ENCODE measurements around the gene ACOT7.

Gene ACOT7

DNA sequence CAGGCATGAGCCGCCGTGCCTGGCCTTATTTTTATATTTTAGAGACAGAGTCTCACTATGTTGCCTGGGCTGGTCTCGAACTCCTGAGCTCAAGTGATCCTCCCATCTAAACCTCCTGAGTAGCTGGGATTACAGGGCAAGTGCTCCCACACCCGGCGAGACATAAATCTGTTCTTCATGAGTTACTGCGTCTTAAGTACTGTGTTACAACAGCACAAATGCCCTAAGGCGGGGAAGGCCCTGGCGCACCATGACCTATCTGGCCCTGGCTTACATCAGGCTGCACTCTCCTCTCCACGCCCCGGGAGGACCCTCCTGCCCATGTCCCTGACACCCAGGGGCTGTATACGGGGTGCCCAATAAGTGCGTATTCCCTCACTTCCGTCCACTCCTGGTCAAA lies 136.9 kb downstream of the ACOT7 start:
- H3K9me2 ChIP-seq (replicated peaks; ENCODE audit: control insufficient read depth, low read length): no peaks in the 10 kb centered on the region
- no peak overlapping the region for H3K4me2 ChIP-seq (ENCODE audit: low read length)
- H3K9me3 ChIP-seq (ENCODE audit: control insufficient read depth, insufficient read depth, low read length): no peaks in the 10 kb centered on the region
- no peaks in the 10 kb centered on the region; the same call in 1 of the 2 replicates for H3F3A ChIP-seq (ENCODE audit: control insufficient read depth, insufficient read depth)
- no peaks in the 10 kb centered on the region for H3K79me2 ChIP-seq (ENCODE audit: control insufficient read depth, low read length)
- peaks cover 21% of the 10 kb centered on the region for H3K27me3 ChIP-seq (ENCODE audit: control insufficient read depth, low read length)
- peaks cover 3% of the 10 kb centered on the region; the same call in 1 of the 2 replicates for H4K20me1 ChIP-seq (ENCODE audit: control insufficient read depth, insufficient read depth, low read depth, low read length)
- no peak overlapping the region for H3K27ac ChIP-seq (ENCODE audit: low read depth, low read length)
- H3K4me3 ChIP-seq (ENCODE audit: low read length): no peak overlapping the region
- TF ChIP-seq, protein P1, sequence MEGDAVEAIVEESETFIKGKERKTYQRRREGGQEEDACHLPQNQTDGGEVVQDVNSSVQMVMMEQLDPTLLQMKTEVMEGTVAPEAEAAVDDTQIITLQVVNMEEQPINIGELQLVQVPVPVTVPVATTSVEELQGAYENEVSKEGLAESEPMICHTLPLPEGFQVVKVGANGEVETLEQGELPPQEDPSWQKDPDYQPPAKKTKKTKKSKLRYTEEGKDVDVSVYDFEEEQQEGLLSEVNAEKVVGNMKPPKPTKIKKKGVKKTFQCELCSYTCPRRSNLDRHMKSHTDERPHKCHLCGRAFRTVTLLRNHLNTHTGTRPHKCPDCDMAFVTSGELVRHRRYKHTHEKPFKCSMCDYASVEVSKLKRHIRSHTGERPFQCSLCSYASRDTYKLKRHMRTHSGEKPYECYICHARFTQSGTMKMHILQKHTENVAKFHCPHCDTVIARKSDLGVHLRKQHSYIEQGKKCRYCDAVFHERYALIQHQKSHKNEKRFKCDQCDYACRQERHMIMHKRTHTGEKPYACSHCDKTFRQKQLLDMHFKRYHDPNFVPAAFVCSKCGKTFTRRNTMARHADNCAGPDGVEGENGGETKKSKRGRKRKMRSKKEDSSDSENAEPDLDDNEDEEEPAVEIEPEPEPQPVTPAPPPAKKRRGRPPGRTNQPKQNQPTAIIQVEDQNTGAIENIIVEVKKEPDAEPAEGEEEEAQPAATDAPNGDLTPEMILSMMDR (IDR thresholded peaks at IDR 0.05; ENCODE audit: low read depth, low read length, poor library complexity, severe bottlenecking): no peak
- TF ChIP-seq EZH2phosphoT487 (IDR thresholded peaks at IDR 0.05; ENCODE audit: borderline replicate concordance, low read length): no peak
- H3K36me3 ChIP-seq (ENCODE audit: control insufficient read depth, low read length): no peaks in the 10 kb centered on the region
- peaks cover 13% of the 10 kb centered on the region for H3K4me1 ChIP-seq (ENCODE audit: control insufficient read depth, low read length)

DNA sequence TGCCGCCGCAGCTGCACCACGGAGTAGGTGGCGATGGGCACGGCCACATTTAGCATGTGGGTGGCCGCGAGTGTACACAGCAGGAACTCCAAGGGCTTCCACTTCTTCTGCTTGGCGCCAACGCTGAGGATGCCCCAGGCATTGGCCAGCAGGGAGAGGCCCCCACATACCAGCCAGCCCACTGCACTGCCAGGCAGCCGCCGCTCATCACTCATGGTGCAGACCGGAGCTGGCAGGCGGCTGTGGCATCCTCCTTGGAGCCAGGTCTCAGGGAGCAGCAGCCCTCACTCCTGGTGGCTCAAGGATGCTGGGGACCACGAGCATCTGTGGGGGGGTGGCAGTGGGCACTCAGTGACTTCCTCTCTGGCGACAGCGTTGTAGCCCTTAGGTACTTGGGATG lies 138.9 kb downstream of the ACOT7 start:
- Histone ChIP-seq H3K9me2 (replicated peaks; ENCODE audit: control insufficient read depth, low read length) (no peaks in the 10 kb centered on the region), H3K36me3 (ENCODE audit: control insufficient read depth, low read length) (no peaks in the 10 kb centered on the region), H3K4me3 (ENCODE audit: low read length) (no peak overlapping the region), H3K79me2 (ENCODE audit: control insufficient read depth, low read length) (no peaks in the 10 kb centered on the region), H3K9me3 (ENCODE audit: control insufficient read depth, insufficient read depth, low read length) (no peaks in the 10 kb centered on the region), H3F3A (ENCODE audit: control insufficient read depth, insufficient read depth) (no peaks in the 10 kb centered on the region; the same call in 1 of the 2 replicates), H4K20me1 (ENCODE audit: control insufficient read depth, insufficient read depth, low read depth, low read length) (peaks cover 3% of the 10 kb centered on the region; the same call in 1 of the 2 replicates), H3K4me1 (ENCODE audit: control insufficient read depth, low read length) (peaks cover 3% of the 10 kb centered on the region), H3K4me2 (ENCODE audit: low read length) (no peak overlapping the region), H3K27ac (ENCODE audit: low read depth, low read length) (no peak overlapping the region), H3K27me3 (ENCODE audit: control insufficient read depth, low read length) (peaks cover 13% of the 10 kb centered on the region)
- TF ChIP-seq, protein P1 (IDR thresholded peaks at IDR 0.05; ENCODE audit: low read depth, low read length, poor library complexity, severe bottlenecking): no peak
- TF ChIP-seq EZH2phosphoT487 (IDR thresholded peaks at IDR 0.05; ENCODE audit: borderline replicate concordance, low read length): no peak

DNA sequence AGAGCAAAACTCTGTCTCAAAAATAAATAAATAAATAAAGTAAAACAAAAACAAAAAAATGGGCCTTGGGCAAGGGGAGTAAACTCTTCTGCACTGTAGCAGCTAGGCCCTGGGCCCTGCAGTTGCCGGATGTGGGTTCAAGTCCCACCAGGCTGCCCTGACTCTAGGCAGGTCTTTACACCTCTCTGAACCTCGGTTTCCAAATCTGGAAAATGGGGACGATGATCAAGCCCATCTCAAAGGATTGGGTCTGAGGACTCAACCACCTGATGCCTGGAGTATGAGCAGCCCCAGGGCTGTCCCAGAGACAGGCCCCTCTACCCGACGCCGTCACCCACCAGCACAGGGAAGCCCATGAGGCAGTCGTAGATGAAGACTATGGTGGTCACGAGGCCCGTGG lies 140.2 kb downstream of the ACOT7 start:
- Histone ChIP-seq H3K79me2 (ENCODE audit: control insufficient read depth, low read length) (no peaks in the 10 kb centered on the region), H3K4me2 (ENCODE audit: low read length) (no peak overlapping the region), H3K9me3 (ENCODE audit: control insufficient read depth, insufficient read depth, low read length) (no peaks in the 10 kb centered on the region), H3K4me1 (ENCODE audit: control insufficient read depth, low read length) (no peaks in the 10 kb centered on the region), H3K36me3 (ENCODE audit: control insufficient read depth, low read length) (no peaks in the 10 kb centered on the region), H3K27ac (ENCODE audit: low read depth, low read length) (no peak overlapping the region), H3F3A (ENCODE audit: control insufficient read depth, insufficient read depth) (no peaks in the 10 kb centered on the region), H4K20me1 (ENCODE audit: control insufficient read depth, insufficient read depth, low read depth, low read length) (0 out of 2 replicates have a peak, but pooled peaks cover 3% of the 10 kb centered on the region), H3K9me2 (replicated peaks; ENCODE audit: control insufficient read depth, low read length) (no peaks in the 10 kb centered on the region), H3K4me3 (ENCODE audit: low read length) (no peak overlapping the region), H3K27me3 (ENCODE audit: control insufficient read depth, low read length) (peaks cover 4% of the 10 kb centered on the region; the same call in 1 of the 2 replicates)
- no peak for TF ChIP-seq EZH2phosphoT487 (IDR thresholded peaks at IDR 0.05; ENCODE audit: borderline replicate concordance, low read length)
- TF ChIP-seq, protein P1 (IDR thresholded peaks at IDR 0.05; ENCODE audit: low read depth, low read length, poor library complexity, severe bottlenecking): no peak
